NOMO-1 (cell line): ENCODE measurements around the gene UBE2O.
A peak's percentile ranks its signal among the peaks of the same experiment; 100 is the strongest.
"Not testable (repeated sequence)": the region's sequence is repeated elsewhere in the genome, so short reads cannot be mapped to it uniquely, and the experiment has no call there.

Experiments used
- DNase-seq, 2 experiments: peaks; one replicate each; lab custom pipeline; 2025; ENCODE audit not compliant: unreplicated experiment in 2 of 2; lab: John Stamatoyannopoulos, UW

The UBE2O gene

DNA sequence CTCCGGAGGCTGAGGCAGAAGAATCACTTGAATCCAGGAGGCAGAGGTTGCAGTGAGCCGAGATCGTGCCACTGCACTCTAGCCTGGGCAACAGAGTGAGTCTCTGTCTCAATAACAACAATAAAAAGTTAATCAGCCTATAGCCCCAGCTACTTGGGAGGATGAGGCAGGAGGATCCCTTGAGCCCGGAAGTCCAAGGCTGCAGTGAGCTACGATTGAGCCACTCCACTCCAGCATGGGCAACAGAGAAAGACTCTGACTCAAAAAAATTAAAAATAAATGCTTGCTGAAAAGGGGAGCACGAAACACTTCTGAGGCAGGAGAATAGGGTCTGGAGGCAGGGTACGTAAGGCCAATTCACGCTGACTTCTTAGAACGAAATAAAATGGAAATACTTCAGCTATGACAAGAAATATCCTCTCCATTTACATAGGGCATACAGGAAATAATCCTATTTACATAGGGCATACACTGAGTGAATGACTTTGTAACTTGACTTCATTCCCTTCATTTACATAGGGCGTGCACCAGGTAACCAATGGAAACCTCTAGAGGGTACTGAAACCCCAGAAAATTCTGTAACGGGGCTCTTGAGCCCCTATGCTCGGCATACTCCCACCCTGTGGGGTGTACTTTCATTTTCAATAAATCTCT is 96.0 kb downstream of the UBE2O start:
- DNase-seq = no peak

- DNase-seq = peak in 1 of 2 experiments; percentile 8
Measured at GRCh38 chr17:76354747-76355310, 98.1 kb downstream of the UBE2O start.

DNA sequence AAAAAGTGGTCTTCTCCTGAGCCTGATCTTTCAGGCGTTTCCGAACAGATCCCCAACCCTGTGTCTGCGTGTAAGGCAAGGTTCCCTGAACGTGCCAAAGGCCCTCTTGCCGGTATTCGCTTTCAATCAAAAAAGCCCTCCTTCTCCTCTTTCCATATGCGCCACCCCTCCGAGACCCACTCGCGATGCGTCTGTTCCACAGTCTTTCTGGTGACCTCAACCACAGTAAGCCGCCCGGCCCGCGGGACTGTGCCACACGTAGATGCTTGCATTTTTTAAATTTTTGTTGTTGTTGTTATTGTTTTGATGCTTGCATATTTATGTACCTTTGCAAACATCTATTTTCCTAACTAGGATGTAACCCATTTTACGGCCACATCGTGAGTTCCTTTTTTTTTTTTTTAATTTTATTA is 98.6 kb downstream of the UBE2O start:
- DNase-seq = no peak

GRCh38 chr17:76353599-76354316 is 99.2 kb downstream of the UBE2O start, which contains the start of gene PRPSAP1:
TSS of gene PRPSAP1 (minus strand) at chr17:76353916. CDS start at chr17:76353703, 213 bp downstream.
- peak; percentile 87 to 90 for DNase-seq

DNA sequence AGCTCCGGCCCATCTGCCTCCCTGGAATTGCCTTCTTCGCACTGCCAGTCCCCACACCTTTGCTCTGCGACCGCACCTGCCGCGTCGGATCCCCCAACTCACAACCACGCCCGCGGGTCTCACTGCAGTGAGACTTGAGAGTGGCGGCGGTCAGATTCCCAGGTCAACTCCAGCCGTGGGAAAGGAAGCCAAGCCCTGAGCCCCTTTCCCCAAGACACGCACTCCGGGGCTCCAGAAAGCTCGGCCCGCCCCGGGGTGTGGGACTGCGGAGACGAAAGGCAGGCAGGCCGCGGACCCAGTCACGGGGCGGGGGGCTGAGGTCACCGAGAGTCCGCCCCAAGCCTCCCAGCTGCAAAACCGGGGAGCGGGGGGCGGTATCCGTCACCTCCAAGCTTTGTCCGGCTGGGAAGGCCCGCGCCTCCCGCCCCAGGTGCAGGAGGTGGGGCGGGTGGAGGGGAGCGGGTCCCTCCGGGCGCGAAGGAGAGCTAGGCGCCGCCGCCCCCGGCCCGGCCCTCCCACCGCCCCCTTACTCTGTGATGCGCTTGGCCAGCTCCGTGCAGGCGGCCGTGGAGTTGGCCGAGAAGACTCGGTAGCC is 99.9 kb downstream of the UBE2O start:
- no peak for DNase-seq

DNA sequence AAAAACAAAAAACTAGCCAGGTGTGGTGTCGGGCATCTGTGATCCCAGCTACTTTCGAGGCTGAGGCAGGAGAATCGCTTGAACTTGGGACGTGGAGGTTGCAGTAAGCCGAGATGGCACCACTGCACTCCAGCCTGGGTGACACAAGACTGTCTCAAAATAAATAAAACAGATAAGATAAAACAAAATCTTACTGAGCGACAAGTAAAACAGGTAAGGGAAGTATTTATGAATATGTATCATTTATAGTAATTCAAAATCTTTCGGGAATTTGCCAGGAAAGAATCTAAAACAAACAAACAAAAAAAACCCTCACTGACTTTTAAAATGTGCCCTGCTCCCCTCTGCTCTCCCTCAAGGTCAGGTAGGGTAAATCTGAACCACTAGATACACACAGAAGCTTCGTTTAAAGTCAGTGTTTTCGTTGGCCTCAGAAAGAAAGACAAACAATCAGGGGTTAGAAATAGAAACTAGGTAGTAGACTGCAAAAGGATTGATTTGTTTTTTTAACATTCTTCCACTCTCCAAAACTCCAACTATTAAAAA is 101.4 kb downstream of the UBE2O start:
- DNase-seq = no peak

DNA sequence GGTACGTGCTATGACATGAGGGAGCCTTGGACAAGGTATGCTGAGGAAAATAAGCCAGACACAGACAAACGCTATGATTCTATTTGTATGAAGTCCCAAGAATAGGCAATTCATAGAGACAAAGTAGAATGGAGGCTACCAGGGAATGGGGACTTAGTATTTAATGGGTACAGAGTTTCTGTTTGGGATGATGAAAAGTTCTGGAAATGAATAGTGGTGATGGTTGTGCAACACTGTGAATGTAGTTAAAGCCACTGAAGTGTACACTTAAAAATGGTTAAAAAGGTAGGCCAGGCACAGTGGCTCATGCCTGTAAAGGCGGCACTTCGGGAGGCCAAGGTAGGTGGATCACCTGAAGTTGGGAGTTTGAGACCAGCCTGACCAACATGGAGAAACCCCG is 102.5 kb downstream of the UBE2O start:
- no peak for DNase-seq

DNA sequence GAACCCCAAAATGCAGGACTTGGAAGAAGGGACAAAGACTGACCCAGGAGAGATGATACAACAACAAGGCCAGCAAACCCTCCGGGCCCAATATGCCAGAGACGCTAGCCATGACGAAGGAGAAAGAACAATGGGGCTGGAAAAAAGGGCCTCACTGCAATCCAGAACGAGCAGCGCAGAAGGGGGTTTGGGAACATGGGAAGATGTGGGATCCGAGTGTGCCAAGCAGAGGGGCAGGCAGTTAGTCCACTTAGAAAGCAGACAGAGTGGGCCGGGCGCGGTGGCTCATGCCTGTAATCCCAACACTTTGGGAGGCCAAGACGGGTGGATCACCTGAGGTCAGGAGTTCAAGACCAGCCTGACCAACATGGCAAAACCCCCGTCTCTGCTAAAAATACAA is 106.0 kb downstream of the UBE2O start:
- DNase-seq = not testable (repeated sequence)

DNA sequence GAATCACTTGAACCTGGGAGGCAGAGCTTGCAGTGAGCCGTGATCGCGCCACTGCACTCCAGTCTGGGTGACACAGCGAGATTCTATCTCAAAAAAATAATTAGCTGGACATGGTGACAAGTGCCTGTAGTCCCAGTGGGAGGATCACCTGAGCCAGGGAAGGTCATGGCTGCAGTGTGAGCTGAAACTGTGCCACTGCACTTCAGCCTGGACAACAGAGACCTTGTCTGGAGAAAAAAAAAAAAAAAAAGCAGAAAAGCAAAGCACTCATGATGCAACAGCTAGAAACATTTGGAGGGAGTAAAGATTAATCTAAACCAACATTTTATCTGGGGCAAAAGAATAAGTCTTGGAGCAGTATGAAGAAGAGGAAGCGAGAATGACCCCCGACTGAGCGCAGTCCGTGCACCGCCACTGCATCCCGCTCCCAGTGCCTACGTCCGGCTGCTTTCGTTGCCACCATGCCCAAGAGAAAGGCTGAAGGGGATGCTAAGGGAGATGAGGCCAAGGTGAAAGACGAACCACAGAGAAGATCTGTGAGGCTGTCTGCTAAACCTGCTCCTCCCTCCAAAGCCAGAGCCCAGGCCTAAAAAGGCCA is 107.5 kb downstream of the UBE2O start:
- no peak for DNase-seq

GRCh38 chr17:76343106-76343505 is 109.8 kb downstream of the UBE2O start:
- no peak for DNase-seq

- DNase-seq = no peak
Measured at GRCh38 chr17:76341301-76341700, 111.7 kb downstream of the UBE2O start.
